Activated T-helper 9 cell treated with anti-CD3 and anti-CD28 coated beads, Interleukin-2, amount 50 U/mL, for 16 hours (primary cell): ENCODE results near the gene SIMC1.

Experiments used
- DNase-seq: peaks from one replicate; pipeline ENCODE4 v3.0.0-alpha.2; 2020; ENCODE audit warnings: low read depth

The SIMC1 gene

DNA sequence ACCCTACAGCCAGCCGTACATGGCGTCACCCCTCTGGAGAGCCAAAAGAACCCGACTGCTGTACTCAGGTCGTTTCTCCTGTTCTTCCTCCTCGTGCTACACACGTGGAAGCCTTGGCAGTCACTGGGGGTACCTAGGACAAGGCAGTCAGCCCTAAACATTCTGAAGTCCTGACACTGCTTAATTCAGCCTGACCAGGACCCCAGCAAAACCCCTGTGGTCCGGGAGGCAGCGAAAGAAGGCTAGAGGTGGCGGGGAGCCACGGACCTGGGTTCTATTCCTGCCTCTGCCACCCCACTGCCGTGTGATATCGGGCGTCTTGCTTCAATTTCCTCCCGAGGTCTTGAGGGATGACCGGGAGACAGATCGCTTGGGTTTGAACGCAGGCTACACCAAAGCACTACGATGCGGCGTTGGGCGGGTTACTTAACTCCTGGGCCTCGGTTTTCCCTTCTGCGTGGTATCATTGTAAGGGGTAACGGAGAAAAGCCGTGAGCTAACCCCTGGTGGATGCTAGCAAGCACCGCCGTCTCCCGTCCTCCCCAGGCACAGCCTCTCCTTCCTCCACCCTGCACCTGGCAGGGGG lies 126.6 kb downstream of the SIMC1 start:
- DNase-seq, result no peak

DNA sequence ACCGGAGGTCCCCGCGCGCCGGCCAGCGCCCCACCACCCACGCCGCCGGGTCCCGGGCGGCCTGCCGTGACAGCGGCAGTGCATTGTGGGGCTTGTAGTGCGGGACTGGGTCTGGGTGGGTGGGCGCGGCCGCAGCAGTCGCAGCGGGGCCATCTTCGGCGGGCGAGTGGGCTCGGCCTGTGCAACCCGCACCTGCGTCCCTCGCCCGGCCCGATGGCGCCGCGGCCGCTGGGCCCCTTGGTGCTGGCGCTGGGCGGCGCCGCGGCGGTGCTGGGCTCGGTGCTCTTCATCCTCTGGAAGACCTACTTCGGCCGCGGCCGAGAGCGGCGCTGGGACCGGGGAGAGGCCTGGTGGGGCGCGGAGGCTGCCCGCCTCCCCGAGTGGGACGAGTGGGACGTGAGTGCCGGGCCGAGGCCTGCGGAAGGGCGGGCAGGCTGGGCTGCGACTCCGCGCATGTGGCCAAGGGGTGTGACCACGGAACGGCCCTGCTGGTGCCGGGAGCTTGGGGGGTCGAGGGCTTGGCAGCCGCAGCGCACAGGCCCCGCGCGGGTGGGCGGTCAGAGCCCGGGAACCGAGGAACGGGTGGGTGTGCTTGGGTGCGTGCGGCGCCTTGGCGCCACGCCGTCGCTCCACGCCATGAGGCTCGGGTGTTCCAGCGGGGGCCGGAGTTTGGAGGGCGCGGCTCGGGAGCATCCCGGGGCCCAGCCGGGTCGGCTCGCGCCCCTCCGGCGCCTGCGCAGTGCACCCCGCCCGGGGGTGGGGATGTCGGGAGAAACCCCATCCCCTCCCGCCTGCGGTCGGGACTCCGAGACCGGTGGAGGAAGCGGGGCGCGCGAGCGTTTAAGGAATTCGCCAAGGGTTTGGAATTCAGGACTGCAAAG lies 127.4 kb downstream of the SIMC1 start, which contains the start of gene ARL10:
Gene ARL10 (plus strand): TSS at position 137 of the 881 bp plus-strand sequence. CDS start 77 bp downstream, at position 214.
- peak; percentile 45 for DNase-seq

DNA sequence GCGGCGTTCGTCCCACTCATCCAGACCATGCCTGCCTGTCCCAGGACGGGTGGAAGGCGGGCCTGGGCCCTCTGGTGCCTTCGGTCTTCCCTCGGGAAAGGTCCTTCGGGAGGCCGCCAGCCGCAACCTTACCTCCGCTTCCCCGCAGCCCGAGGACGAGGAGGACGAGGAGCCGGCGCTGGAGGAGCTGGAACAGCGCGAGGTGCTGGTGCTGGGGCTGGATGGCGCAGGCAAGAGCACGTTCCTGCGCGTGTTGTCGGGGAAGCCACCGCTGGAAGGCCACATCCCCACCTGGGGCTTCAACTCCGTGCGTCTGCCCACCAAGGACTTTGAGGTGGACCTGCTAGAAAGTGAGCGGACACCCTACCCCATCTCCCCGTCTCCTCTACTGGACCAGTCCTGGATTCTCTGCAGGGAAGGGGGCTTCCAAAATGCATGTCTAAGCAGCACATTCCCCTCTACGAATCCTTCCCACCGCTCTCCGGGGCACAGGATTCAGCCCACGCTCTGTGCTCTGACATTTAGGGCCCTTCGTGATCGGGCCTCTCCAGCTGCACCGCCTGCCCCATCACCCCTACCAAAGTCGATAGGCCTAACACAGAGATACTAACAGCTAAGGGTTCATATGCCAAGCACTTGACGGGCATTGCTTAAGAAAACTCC lies 128.1 kb downstream of the SIMC1 start:
- DNase-seq, result no peak

DNA sequence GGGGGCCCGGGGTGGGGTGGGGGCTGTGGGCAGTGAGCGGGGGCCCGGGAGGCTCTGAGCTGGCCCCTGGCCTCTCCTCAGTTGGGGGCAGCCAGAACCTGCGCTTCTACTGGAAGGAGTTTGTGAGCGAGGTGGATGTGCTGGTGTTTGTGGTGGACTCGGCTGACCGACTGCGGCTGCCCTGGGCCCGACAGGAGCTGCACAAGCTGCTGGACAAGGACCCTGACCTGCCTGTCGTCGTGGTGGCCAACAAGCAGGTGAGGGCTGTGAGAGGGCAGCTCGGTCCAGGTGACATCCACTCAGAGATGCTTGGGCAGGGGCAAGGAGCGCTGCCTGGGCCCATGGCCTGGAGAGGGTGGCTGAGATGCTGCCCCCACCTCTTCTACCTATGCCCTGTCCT lies 130.5 kb downstream of the SIMC1 start:
- no peak for DNase-seq

DNA sequence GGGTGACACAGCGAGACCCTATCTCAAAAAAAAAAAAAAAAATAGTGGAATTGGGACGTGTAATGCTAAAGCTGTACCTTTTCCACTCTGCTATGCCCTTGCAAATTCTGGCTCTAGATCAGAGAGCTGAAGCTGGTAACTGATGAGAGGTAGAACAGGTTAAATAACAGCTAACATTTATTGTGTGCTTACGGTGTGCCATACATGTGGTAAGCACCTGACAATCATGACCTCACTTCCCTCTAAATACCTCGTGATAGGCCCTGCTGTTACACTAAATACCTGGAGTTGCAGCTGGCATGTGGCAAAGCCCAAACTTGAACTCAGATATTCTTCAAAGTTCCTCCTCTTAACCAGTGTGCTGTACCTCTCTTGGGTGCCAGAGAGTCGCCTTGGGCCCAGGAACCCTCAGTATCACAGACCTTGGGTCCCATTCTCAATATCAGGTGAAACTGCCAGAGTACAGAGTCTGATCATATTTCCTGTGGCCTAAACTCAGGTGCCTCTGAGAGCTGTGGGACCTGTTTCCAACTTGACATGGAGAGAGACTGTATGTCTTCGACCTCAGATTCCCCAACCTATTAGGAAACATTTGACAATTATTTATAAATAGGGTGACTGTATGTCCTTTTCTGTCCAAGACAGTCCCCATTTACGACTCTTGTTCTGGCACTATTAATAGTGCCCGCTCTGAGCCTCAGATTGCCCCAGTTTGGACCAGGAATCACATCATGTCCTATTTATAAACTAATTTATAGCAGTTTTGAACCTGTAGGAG lies 131.9 kb downstream of the SIMC1 start:
- DNase-seq, result no peak

DNA sequence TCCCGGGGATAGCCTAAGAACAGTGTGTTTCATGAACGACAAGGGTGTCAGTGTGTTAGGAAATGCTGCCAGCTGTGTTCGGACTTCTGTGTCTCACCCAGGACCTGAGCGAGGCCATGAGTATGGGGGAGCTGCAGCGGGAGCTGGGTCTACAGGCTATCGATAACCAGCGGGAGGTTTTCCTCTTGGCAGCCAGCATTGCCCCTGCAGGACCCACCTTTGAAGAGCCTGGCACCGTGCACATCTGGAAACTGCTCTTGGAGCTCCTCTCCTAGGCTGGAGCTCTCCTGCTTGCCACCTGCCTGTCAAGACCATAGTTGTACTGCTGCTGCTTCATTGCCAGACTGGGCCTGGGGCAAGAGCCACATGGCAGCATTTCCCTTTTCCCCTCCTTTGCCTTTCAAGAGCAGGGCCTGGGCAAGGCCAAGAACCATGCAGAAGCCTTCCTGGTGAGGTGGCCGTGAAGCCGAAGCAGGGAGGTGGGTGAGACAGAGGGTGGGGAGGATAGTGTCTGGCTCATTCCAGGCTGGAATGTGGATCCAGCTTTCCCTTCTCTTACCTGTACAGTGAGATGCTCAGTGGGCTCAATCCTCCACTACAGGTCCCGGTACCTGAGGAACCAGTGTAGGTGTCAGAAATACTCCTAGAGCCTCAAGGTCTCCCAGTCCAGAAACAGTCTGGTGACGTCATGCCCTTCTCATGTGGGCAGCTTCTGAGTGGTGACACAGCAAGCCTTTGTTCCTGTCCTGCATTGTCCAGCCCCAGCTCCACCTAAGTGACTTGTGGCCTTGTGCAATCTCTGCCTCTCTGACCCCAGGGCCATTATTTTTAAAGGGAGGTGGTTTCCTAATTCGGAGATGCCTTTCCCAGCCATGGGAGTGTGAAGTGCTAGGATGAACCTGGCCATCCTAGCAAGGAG lies 133.7 kb downstream of the SIMC1 start:
- DNase-seq, result no peak

DNA sequence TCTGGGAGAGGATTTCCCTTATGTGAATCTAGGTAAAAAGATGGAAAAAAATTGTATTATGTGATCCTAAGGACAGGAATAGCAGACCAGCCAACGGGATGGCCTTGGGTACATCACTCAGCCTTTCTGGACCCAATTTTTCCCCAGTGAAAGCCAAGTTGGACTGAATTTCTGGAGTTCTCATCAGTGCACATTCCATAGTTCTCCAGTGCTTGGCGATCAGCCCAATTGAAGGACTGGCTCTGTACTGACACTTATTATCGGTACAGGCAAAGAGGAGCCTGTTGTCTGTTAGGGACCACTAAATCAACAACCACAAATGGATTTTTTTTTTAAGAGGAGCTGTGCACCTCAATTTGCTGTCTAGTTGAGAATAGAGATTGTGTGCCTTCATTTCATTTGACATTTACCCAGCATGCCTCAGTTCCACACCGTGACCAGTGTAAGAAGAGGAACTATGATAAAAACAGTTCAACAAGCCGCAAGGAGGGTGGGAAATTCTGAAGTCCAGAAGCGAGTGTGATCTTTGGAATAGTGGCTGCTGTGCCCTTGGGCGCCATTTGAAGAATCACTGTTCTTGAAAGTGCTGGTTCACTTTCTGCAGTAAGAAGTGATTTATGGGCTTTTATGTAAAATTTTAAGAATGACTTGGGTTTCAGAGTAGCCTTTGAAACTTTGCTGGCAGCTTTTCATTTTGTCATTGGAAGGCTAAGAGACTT lies 135.0 kb downstream of the SIMC1 start:
- DNase-seq, result no peak

DNA sequence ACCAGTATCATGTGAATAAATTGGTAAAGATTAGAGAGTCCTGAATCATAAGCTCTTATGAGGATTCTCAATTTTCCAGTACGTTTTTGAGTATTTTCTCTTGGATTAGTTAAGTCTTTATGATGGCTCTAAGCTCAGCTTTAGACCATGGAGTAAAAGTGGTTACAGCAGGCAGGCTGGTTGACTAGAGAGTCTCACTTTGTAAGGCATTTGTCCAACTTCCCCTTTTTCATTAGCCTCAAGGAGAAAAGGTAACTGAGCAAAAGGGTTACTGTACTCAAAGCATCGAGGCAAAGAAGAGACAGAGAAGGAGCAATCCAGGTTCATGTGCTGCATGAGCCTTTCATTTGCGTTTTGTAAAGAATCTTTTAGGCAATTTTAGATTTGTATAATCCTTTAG lies 141.7 kb downstream of the SIMC1 start:
- no peak for DNase-seq

DNA sequence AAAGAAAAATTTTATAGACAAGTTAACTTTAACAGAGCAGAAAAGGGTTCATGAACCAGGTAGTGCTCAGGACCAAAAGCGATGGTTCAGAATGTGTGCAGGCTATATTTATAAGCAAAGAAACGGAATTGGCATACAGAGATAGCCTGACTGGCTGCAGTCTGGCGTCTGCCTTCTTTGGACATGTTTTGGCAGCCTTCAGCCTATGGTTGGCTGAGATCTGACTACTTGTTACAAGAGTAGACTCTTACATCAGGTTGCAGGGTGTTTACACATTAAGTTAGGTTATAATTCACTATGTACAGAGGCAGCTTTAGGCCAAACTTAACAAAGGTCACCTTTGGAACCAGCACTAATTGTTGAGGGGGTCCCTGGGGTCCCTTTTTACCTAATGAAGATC lies 143.2 kb downstream of the SIMC1 start:
- no peak for DNase-seq

DNA sequence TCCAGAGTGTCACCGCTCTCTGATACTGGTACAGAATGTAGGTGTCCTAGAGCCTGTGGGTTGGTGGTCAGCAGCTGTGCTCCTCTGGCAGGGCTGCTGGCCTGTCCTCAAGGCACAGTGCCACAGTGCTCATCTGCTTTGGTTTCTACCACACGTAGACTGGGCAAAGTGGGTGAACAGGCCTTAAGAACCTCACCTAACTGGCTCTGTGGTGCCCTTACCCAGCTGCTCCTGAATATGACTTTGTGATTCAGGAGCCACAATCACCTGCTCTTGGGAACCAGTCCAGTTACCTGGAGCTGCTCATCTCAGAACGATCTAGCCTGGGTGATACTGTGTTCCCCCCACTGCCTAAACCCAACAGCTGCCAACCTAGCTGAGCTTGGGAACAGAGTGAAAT lies 143.8 kb downstream of the SIMC1 start:
- no peak for DNase-seq

DNA sequence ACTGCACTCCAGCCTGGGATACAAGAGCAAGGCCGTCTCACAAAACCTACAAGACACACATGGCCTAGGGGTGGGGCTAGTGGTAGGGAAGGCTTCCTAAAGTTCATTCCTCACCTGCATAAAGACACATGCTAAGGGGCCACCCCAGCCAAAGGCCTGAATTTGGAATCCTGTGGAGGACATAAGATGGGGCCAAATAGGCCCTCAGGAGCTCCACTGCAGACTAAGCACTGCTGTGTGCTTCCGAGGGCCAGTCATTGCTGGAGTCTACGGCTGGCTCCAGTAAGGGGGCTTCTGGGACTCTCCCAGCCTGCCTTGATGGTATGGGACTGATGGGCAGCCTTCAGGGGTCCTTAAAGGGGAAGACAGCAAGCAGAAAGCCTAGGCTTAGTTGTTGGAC lies 144.5 kb downstream of the SIMC1 start:
- no peak for DNase-seq

DNA sequence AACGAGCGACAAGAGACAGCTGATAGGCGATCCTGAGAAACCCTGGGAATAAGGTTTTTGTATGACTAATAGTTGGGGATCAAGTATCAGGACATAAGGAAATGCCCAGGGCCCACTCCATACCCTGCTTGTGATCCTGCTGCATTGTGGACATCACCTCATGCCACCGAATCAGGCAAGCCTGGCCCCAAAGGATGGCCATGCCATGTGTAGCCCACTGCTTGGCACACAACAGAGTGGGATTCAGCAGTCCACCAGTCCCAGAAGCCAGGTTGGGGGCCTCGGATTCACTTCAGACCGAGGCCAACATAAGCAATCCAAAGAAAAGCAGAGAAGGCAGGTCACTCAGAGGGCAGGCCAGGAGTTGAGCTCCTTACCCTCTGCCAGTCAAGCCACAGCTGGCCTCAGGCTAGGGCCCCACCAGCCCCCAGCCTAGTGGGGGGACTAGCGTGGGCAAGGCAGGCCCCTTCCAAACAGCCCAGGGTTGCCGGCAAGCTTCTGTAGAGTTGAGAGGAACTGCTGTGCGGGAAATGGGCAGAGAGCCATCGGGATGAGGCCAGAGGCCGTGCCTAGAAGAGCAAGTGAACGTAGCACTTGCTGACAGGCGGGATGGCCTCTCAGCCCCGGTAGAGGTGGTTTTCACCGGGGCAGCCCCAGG lies 145.2 kb downstream of the SIMC1 start:
- no peak for DNase-seq

DNA sequence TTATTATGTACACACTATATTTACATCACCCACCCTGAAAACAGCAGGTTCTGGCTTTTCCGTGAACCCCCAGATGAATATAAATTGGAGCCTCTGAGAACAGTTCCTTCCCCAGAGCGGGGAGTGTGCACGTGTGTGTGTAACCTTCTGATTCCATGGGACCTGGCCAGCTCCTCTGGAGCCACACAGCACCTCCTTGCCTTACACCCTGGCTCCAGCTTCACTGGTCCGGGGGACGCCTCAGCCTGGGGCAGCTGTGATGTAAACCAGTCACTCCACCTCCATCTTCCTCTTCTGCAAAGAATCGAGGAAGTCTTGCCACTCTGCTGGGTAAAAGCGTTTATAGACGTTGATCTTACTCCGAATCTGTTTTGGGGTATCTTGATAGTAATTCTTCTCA lies 145.7 kb downstream of the SIMC1 start:
- DNase-seq, result no peak

DNA sequence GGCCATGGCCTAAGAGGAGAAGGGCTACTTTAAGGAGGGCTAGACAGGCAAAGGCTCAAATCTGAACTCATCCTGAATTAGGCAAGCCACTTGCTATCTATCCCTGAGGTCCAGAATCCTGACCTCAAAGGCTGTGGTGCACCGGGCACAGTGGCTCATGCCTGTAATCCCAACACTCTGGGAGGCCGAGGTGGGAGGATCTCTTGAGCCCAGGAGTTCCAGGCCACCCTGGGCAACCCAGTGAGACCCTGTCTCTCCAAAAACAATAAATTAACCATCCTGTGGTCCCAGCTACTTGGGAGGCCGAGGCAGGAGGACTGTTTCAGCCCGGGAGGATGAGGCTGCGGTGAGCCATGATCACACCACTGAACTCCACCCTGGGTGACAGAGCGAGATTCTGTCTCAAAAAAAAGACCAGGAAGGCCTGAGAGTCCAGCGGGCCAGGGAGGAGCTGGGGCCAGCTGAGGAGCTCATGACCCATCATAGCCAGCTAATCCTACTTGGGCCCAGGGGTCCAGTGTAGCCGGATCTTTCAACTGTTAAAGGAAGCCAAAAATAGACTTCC lies 146.2 kb downstream of the SIMC1 start:
- DNase-seq, result no peak

DNA sequence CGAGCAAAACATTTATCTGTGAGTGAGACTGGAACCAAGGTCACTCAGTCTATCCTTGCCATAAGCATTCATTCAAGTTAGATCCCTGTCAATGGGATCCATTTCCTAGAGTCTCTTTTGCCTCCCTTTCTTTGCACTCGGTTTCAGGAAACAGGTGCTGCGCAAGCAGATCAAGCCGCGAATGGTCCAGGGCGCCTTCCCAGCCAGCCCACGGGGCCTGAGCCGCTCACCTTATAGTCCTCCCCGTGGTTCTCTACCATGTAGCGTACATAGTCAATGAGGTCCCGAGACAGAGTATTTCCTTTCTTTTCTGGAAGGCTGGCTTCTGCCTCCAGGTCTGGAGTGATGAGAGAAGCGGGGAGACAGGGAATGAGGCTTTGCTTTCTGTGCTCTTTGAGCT lies 146.8 kb downstream of the SIMC1 start:
- DNase-seq, result no peak

DNA sequence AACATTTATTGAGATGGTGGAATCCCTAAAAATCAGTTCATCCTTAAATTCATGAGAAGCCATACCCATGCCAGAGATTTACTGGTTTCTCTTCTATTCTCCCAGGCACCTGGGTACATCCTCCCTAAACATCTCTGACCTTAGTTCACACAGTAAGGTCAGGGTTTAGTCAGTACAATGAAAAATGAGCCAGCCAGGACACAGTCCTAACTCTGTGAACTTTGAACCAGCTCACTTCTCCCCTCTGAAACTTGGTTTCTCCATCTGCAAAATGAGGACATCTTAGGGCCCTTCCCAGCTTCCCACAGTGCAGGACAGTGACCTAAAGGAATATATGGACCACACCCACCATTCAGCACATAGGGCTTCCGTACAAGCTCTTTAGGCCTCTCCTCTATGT lies 148.3 kb downstream of the SIMC1 start:
- no peak for DNase-seq

DNA sequence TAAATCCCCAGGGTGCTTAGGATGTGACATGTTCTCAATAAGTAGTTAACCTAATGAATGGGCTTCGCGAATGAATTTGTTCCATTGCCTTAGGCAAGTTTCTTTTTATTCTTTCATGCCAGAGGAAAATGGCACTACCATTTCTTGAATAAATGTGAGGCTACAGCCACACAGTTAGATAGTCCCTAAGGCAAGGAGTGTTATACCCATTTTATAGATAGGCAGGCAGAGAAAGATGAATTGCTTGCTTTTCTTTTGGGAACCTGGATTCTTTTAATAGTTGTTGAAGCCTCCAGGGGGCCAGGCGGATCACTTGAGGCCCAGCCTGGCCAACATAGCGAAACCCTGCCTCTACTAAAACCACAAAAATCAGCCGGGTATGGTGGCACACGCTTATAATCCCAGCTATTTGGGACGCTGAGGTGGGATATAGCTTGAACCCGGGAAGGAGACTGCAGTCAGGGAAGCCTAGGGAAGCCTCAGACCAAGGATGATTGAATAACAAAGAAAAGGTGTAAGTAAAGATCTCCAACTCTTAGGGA lies 149.2 kb downstream of the SIMC1 start:
- no peak for DNase-seq

DNA sequence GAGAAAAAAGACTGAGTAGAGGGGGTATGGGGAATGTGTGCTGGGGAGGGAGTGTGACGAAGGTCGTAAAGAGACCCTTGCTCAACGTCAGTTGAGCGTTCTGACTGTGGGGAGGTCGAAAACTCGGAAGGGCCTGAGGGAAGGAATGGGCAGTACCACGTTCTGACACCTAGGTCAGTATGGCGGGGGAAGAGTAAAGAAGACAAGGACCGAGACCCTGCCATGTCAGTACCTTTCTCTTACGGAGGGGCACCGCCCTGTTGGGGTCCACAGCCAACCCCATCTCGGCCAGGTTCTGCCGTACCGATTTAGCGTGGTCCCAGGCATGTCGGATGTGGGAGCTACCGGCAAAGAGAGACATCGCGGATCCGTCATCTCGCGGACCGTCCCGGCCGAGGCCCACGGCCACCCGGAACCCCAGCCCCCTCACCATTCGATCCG lies 149.8 kb downstream of the SIMC1 start:
- DNase-seq, result peak; percentile 10

DNA sequence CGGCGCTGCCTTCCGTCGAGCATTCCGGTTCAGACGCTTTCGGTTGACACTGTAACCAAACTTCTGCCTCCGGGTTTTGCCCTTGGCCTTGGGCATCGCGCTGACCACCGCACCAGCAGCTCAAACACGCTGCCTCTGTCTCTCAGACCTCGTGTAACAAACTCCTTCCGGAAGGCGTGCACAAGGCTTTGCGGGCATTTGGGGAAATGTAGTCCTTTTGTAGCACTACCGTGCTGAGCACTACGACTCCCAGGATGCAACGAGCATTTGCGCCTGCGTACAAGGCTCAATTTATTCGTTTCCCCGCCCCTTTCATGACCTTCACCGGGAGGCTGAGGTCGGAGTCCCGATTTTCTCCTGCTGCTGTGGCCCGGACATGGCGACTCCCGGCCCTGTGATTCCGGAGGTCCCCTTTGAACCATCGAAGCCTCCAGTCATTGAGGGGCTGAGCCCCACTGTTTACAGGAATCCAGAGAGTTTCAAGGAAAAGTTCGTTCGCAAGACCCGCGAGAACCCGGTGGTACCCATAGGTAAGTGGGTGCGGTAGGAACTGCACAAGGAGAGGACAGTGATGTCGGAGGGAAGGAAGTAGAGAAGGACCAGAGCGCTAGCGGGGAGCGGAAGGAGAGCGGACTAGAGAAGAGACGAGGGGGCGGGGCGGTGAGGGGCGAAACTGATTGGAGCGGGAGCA lies 150.4 kb downstream of the SIMC1 start, which contains the start of the genes HIGD2A and NOP16:
Gene HIGD2A (plus strand): TSS at position 308 of the 691 bp plus-strand sequence. CDS start 69 bp downstream, at position 377.
Gene NOP16 (minus strand): TSS at position 155 of the 691 bp plus-strand sequence. CDS start 59 bp downstream, at position 96.
- DNase-seq, result peak; percentile 99
